AG10803 (cell line): ENCODE data around the gene FRG1.
"Not testable (repeated sequence)": the region's sequence is repeated elsewhere in the genome, so short reads cannot be mapped to it uniquely, and the experiment has no call there.

Experiments
- DNase-seq: peaks from one replicate; pipeline ENCODE4 v3.0.0; 2010; ENCODE audit warnings: low read depth
- H3K4me3 ChIP-seq: 2 replicates; pipeline ENCODE4 v1.5.1; 2011; ENCODE audit warnings: mild to moderate bottlenecking, low read length, control low read depth
- TF ChIP-seq, protein P1 (sequence below): conservative IDR thresholded peaks from 2 replicates; pipeline ENCODE4 v1.5.1; 2011; ENCODE audit warnings: mild to moderate bottlenecking, low read length, control low read depth, inconsistent platforms

The FRG1 gene

GRCh38 chr4:189981970-189982369, 41.3 kb downstream of the FRG1 start:
- DNase-seq: no peak
- TF ChIP-seq, protein P1, sequence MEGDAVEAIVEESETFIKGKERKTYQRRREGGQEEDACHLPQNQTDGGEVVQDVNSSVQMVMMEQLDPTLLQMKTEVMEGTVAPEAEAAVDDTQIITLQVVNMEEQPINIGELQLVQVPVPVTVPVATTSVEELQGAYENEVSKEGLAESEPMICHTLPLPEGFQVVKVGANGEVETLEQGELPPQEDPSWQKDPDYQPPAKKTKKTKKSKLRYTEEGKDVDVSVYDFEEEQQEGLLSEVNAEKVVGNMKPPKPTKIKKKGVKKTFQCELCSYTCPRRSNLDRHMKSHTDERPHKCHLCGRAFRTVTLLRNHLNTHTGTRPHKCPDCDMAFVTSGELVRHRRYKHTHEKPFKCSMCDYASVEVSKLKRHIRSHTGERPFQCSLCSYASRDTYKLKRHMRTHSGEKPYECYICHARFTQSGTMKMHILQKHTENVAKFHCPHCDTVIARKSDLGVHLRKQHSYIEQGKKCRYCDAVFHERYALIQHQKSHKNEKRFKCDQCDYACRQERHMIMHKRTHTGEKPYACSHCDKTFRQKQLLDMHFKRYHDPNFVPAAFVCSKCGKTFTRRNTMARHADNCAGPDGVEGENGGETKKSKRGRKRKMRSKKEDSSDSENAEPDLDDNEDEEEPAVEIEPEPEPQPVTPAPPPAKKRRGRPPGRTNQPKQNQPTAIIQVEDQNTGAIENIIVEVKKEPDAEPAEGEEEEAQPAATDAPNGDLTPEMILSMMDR: no peak
- H3K4me3 ChIP-seq: no peak overlapping the region

GRCh38 chr4:189983916-189984526, 43.3 kb downstream of the FRG1 start:
- H3K4me3 ChIP-seq, DNase-seq: not testable (repeated sequence)

GRCh38 chr4:189984661-189985060, 44.0 kb downstream of the FRG1 start:
- not testable (repeated sequence) for DNase-seq, H3K4me3 ChIP-seq

GRCh38 chr4:189985651-189986243, 45.1 kb downstream of the FRG1 start:
- not testable (repeated sequence) for H3K4me3 ChIP-seq, DNase-seq

DNA sequence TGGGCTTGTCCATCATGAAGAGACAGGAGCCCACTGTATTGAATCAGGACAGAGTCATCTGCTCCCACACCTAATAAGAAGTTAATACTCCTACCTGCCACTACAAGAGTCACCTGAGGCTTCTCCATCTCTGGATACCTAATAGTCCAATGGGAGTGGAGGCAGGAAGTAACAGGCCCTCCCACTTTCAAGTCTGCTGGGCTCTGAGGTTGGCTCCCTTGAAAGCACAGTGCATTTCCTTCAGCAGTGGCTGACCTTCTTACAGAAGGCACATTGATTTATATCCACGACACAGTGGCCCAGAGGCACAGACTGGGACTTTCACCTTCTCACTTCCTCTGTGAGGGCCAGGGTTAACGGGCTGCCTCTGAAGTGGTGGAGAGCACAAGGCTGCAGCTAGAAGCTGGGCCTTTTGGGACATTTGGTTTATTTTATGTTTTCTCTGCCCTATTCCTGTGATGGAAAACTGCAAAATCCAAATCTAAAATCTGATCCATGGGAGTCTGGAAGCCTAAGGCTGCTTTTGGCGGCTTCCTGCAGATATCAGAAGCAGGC, 48.3 kb downstream of the FRG1 start:
- TF ChIP-seq, protein P1: no peak
- no peak for DNase-seq

DNA sequence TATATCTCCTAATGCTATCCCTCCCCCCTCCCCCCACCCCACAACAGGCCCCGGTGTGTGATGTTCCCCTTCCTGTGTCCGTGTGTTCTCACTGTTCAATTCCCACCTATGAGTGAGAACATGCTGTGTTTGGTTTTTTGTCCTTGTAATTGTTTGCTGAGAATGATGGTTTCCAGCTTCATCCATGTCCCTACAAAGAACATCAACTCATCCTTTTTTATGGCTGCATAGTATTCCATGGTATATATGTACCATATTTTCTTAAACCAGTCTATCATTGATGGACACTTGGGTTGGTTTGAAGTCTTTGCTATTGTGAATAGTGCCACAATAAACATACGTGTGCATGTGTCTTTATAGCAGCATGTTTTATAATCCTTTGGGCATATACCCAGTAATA, 49.3 kb downstream of the FRG1 start:
- H3K4me3 ChIP-seq, DNase-seq: not testable (repeated sequence)

More for the DNA sequence above, 48.3 kb downstream of the FRG1 start:
- no peak overlapping the region for H3K4me3 ChIP-seq
